Vagina (tissue), 2 donors: Measurements from ENCODE around the gene REEP1. TPM values are rescaled to one million over a fixed set of nuclear protein-coding genes. Genes with fewer than 3 reads are reported as not detected.

ENCODE experiments used
- DNase-seq, 2 donors: peaks; one replicate each; pipeline ENCODE4 v3.0.0-alpha.2; 2017; ENCODE audit errors: extremely low spot score in 2 of 2
- H3K27ac ChIP-seq: fragments of 200-600 bp; sonication (generic); one replicate; pipeline ENCODE4 v1.5.1; 2019
- H3K27me3 ChIP-seq: fragments of 200-600 bp; sonication (generic); one replicate; pipeline ENCODE4 v1.5.1; 2019
- H3K36me3 ChIP-seq, 2 donors: fragments of 200-600 bp; sonication (generic); one replicate each; pipeline ENCODE4 v1.5.1; 2017 to 2019
- H3K4me1 ChIP-seq: fragments of 200-600 bp; sonication (generic); one replicate; pipeline ENCODE4 v1.5.1; 2019
- H3K4me3 ChIP-seq, 2 donors: fragments of 200-600 bp; sonication (generic); 1 replicate in 1 of 2; 2 replicates in 1 of 2; pipeline ENCODE4 v1.5.1; 2016 to 2019
- H3K9me3 ChIP-seq: fragments of 200-600 bp; sonication (generic); one replicate; pipeline ENCODE4 v1.5.1; 2019
- CTCF ChIP-seq, 3 experiments: fragments of 450-650 bp in 2 of 3; fragments of 200-600 bp in 1 of 3; sonication (generic) in 1 of 3; IDR thresholded peaks; one replicate each; pipeline ENCODE4 v1.5.1; 2017 to 2019; ENCODE audit warnings: antibody characterized with exemption in 3 of 3, mild to moderate bottlenecking in 2 of 3, moderate library complexity in 2 of 3
- POLR2A ChIP-seq, 2 donors: fragments of 450-650 bp; IDR thresholded peaks; one replicate each; pipeline ENCODE4 v1.6.1; 2017; ENCODE audit warnings: antibody characterized with exemption in 2 of 2, mild to moderate bottlenecking in 2 of 2, moderate library complexity in 2 of 2
- POLR2AphosphoS5 ChIP-seq, 2 donors: sonication (generic); formaldehyde crosslinking; IDR thresholded peaks; one replicate each; pipeline ENCODE4 v1.9.0; 2017; ENCODE audit warnings: antibody characterized with exemption in 2 of 2, mild to moderate bottlenecking in 2 of 2, low read depth in 1 of 2; ENCODE audit not compliant: insufficient read depth in 1 of 2
- intact Hi-C: fragments of 100-400 bp; cut with DNase I; formaldehyde crosslinking; loops from one replicate; pipeline ENCODE4 v1.15.1; 2023
- total RNA-seq: library from RNA; depleted of rRNA; stranded (reverse); fragments of >200 nt; gene quantifications from one replicate; pipeline ENCODE4 v1.2.3, GENCODE V29; 2016

Gene REEP1
- total RNA-seq, 1 donor from 2014 or later = 13.5 TPM

GRCh38 chr2:86368161-86368824, 30.9 kb upstream of the REEP1 start:
- no peaks in the 10 kb centered on the region for H3K27me3 ChIP-seq
- peaks cover 7% of the 10 kb centered on the region for H3K4me1 ChIP-seq
- no peak for TF ChIP-seq POLR2A (IDR thresholded peaks at IDR 0.05)
- TF ChIP-seq CTCF (IDR thresholded peaks at IDR 0.05) = no peak
- no peak for TF ChIP-seq POLR2AphosphoS5 (IDR thresholded peaks at IDR 0.05; ENCODE audit: insufficient read depth in 1 of 2, low read depth in 1 of 2)
- no peak overlapping the region for H3K4me3 ChIP-seq
- no peaks in the 10 kb centered on the region for H3K36me3 ChIP-seq
- H3K9me3 ChIP-seq = no peaks in the 10 kb centered on the region
- DNase-seq = no peak
- intact Hi-C loops = loop anchor here (5.0 kb wide), 1 partner anchor 146 kb away; no protein-coding TSS in a partner anchor
- no peak overlapping the region for H3K27ac ChIP-seq

- intact Hi-C loops = loop anchor here (5.0 kb wide), 1 partner anchor 145 kb away; no protein-coding TSS in a partner anchor
- H3K27me3 ChIP-seq = no peaks in the 10 kb centered on the region
- no peak overlapping the region for H3K27ac ChIP-seq
- no peaks in the 10 kb centered on the region for H3K36me3 ChIP-seq
- peaks cover 7% of the 10 kb centered on the region for H3K4me1 ChIP-seq
- H3K9me3 ChIP-seq = no peaks in the 10 kb centered on the region
- H3K4me3 ChIP-seq = no peak overlapping the region
- TF ChIP-seq POLR2A (IDR thresholded peaks at IDR 0.05) = no peak
- TF ChIP-seq POLR2AphosphoS5 (IDR thresholded peaks at IDR 0.05; ENCODE audit: insufficient read depth in 1 of 2, low read depth in 1 of 2) = no peak
- TF ChIP-seq CTCF (IDR thresholded peaks at IDR 0.05) = no peak
- DNase-seq = no peak
Observed at GRCh38 chr2:86367499-86367777, 30.0 kb upstream of the REEP1 start.

- H3K4me1 ChIP-seq = peaks cover 7% of the 10 kb centered on the region
- H3K27me3 ChIP-seq = no peaks in the 10 kb centered on the region
- intact Hi-C loops = loop anchor here (5.0 kb wide), 1 partner anchor 145 kb away; no protein-coding TSS in a partner anchor
- no peak overlapping the region for H3K27ac ChIP-seq
- no peaks in the 10 kb centered on the region for H3K9me3 ChIP-seq
- H3K36me3 ChIP-seq = no peaks in the 10 kb centered on the region
- DNase-seq = no peak
- no peak overlapping the region for H3K4me3 ChIP-seq
- TF ChIP-seq POLR2AphosphoS5 (IDR thresholded peaks at IDR 0.05; ENCODE audit: insufficient read depth in 1 of 2, low read depth in 1 of 2) (no peak), POLR2A (IDR thresholded peaks at IDR 0.05) (no peak)
Observed at GRCh38 chr2:86366651-86367498, 29.4 kb upstream of the REEP1 start.

GRCh38 chr2:86364894-86365293, 27.5 kb upstream of the REEP1 start:
- DNase-seq = no peak
- TF ChIP-seq POLR2AphosphoS5 (IDR thresholded peaks at IDR 0.05; ENCODE audit: insufficient read depth in 1 of 2, low read depth in 1 of 2) (no peak), POLR2A (IDR thresholded peaks at IDR 0.05) (no peak), CTCF (IDR thresholded peaks at IDR 0.05) (no peak)
- Histone ChIP-seq H3K4me1 (peaks cover 7% of the 10 kb centered on the region), H3K9me3 (no peaks in the 10 kb centered on the region), H3K36me3 (no peaks in the 10 kb centered on the region), H3K27ac (no peak overlapping the region), H3K4me3 (no peak overlapping the region), H3K27me3 (no peaks in the 10 kb centered on the region)
- intact Hi-C loops = loop anchor here (5.0 kb wide), 1 partner anchor 143 kb away; no protein-coding TSS in a partner anchor

- H3K4me3 ChIP-seq = no peak overlapping the region
- H3K4me1 ChIP-seq = no peaks in the 10 kb centered on the region
- no peak overlapping the region for H3K27ac ChIP-seq
- H3K36me3 ChIP-seq = no peaks in the 10 kb centered on the region
- no peak for TF ChIP-seq POLR2AphosphoS5 (IDR thresholded peaks at IDR 0.05; ENCODE audit: insufficient read depth in 1 of 2, low read depth in 1 of 2)
- TF ChIP-seq POLR2A (IDR thresholded peaks at IDR 0.05) = no peak
- no peak for TF ChIP-seq CTCF (IDR thresholded peaks at IDR 0.05)
- H3K27me3 ChIP-seq = no peaks in the 10 kb centered on the region
- intact Hi-C loops = no loop called here
- no peaks in the 10 kb centered on the region for H3K9me3 ChIP-seq
- DNase-seq = no peak
Observed at GRCh38 chr2:86360776-86361175, 23.4 kb upstream of the REEP1 start.
